Measurements from ENCODE around the gene KLHL36. TPM values are rescaled to one million over a fixed set of nuclear protein-coding genes. Genes with fewer than 3 reads are reported as not detected.

The KLHL36 gene
- total RNA-seq, 1 experiment from 2014 or later = 36.7 TPM

- Histone ChIP-seq H2BK12ac (ENCODE audit: insufficient read length, low read depth, low read length) (no peak overlapping the region), H3K23me2 (ENCODE audit: insufficient read length, low read depth, low read length, poor library complexity, severe bottlenecking) (no peaks in the 10 kb centered on the region), H3K4me2 (ENCODE audit: insufficient read depth, insufficient read length, low read length) (no peak overlapping the region), H3K23ac (ENCODE audit: insufficient read length, low read depth, low read length) (no peak overlapping the region), H2BK15ac (ENCODE audit: low read depth, low read length) (no peak overlapping the region), H3K9ac (ENCODE audit: extremely low read depth, insufficient read length, low read length) (no peak overlapping the region), H2BK5ac (ENCODE audit: insufficient read length, low read length) (no peak overlapping the region), H4K91ac (ENCODE audit: insufficient read length, low read depth, low read length) (no peak overlapping the region), H3K27me3 (ENCODE audit: insufficient read depth, low read length) (no peaks in the 10 kb centered on the region), H3K4me1 (ENCODE audit: insufficient read depth, low read length) (0 out of 2 replicates have a peak, but pooled peaks cover 4% of the 10 kb centered on the region), H3K79me1 (ENCODE audit: insufficient read depth, low read depth, low read length, poor library complexity, severe bottlenecking) (peaks cover 6% of the 10 kb centered on the region), H3K18ac (ENCODE audit: insufficient read length, low read depth, low read length) (no peak overlapping the region), H4K5ac (ENCODE audit: insufficient read length, low read depth, low read length) (no peak overlapping the region), H3K4ac (ENCODE audit: low read depth, low read length) (no peak overlapping the region), H3K9me3 (ENCODE audit: control insufficient read depth, low read depth, low read length) (no peaks in the 10 kb centered on the region), H3K14ac (ENCODE audit: insufficient read depth, low read length) (no peak overlapping the region), H2AK5ac (ENCODE audit: insufficient read length, low read length) (no peak overlapping the region), H3K79me2 (ENCODE audit: insufficient read depth, low read length) (peaks cover 3% of the 10 kb centered on the region; the same call in 1 of the 2 replicates), H3K27ac (ENCODE audit: insufficient read length, low read depth, low read length) (no peak overlapping the region), H3K56ac (ENCODE audit: insufficient read length, low read depth, low read length) (no peak overlapping the region), H2AFZ (ENCODE audit: low read length) (no peak overlapping the region), H2BK20ac (ENCODE audit: low read depth, low read length, poor library complexity, severe bottlenecking) (no peak overlapping the region), H4K20me1 (ENCODE audit: control insufficient read depth, insufficient read depth, insufficient read length) (no peaks in the 10 kb centered on the region), H2BK120ac (ENCODE audit: low read depth, low read length, poor library complexity, severe bottlenecking) (no peak overlapping the region), H4K8ac (replicated peaks; ENCODE audit: insufficient read length, low read depth, low read length) (no peak overlapping the region), H3T11ph (ENCODE audit: low read length) (no peak overlapping the region)
- TF ChIP-seq CTCF (conservative IDR thresholded peaks at IDR 0.05) = no peak
- no peak for DNase-seq
- peaks cover 5 to 7% of the 10 kb centered on the region in 2 experiments; a peak in 3 of 5 replicates for H3K9me3 Mint-ChIP-seq
- peaks cover 37 to 44% of the 10 kb centered on the region in 2 experiments for H3K4me1 Mint-ChIP-seq
- H3K27ac Mint-ChIP-seq = peak overlapping the region in 2 of 3 experiments; percentile 23 to 72; a peak in 1 of 7 replicates
- peaks cover 3% of the 10 kb centered on the region; the same call in 1 of the 2 replicates for H3K27me3 Mint-ChIP-seq (ENCODE audit: low read depth)
- peak overlapping the region in 1 of 2 experiments; percentile 50; a peak in 1 of 5 replicates for H3K4me3 Mint-ChIP-seq
- no CpG with 5 or more reads among the region's 9 CpGs for WGBS (ENCODE audit: extremely low coverage, insufficient read length, low lambda C conversion rate)
- H3K36me3 Mint-ChIP-seq (ENCODE audit: insufficient read depth in 1 of 3, low read depth in 3 of 3) = peaks cover 9 to 15% (median 12%) of the 10 kb centered on the region in 3 experiments
These were observed 43.8 kb upstream of the KLHL36 start for GRCh38 chr16:84604477-84605013.
